Central memory CD8-positive, alpha-beta T cell (primary cell): ENCODE results near the gene CFAP119.

ENCODE experiments used
- ATAC-seq: fragments of 150-1000 bp; cut with Tn5 transposase; replicated peaks from 2 replicates; pipeline ENCODE4 v1.10.0; 2022; ENCODE audit warnings: mild to moderate bottlenecking, moderate FRiP score, moderate number of reproducible peaks; ENCODE audit not compliant: poor library complexity, severe bottlenecking; ENCODE audit errors: extremely low read depth
- DNase-seq, 2 donors: peaks; one replicate each; pipeline ENCODE4 v3.0.0; 2021; ENCODE audit warnings: low spot score in 2 of 2
- H3K27ac Mint-ChIP-seq: one replicate; pipeline ENCODE4 v1.8.0; 2022; ENCODE audit warnings: low read depth, mild to moderate bottlenecking, moderate library complexity, mixed read lengths
- H3K27me3 Mint-ChIP-seq: one replicate; pipeline ENCODE4 v1.8.0; 2022; ENCODE audit warnings: mixed read lengths
- H3K36me3 Mint-ChIP-seq: one replicate; pipeline ENCODE4 v1.8.0; 2022; ENCODE audit warnings: mild to moderate bottlenecking, moderate library complexity, mixed read lengths; ENCODE audit not compliant: insufficient read depth
- H3K4me1 Mint-ChIP-seq: one replicate; pipeline ENCODE4 v1.8.0; 2022; ENCODE audit warnings: mixed read lengths
- H3K4me3 Mint-ChIP-seq: one replicate; pipeline ENCODE4 v1.8.0; 2022; ENCODE audit warnings: mild to moderate bottlenecking, moderate library complexity, mixed read lengths
- H3K9me3 Mint-ChIP-seq: one replicate; pipeline ENCODE4 v1.8.0; 2022; ENCODE audit warnings: mixed read lengths

Gene CFAP119

GRCh38 chr16:30738984-30739951 lies 22.6 kb downstream of the CFAP119 start:
- peaks cover 18% of the 10 kb centered on the region for H3K4me1 Mint-ChIP-seq
- no peak for ATAC-seq
- no peak overlapping the region for H3K4me3 Mint-ChIP-seq
- no peak for DNase-seq
- H3K9me3 Mint-ChIP-seq, result no peaks in the 10 kb centered on the region
- H3K36me3 Mint-ChIP-seq, result peaks cover 50% of the 10 kb centered on the region
- no peaks in the 10 kb centered on the region for H3K27me3 Mint-ChIP-seq
- H3K27ac Mint-ChIP-seq, result peak overlapping the region; percentile 79

- H3K27me3 Mint-ChIP-seq, result no peaks in the 10 kb centered on the region
- peaks cover 57% of the 10 kb centered on the region for H3K36me3 Mint-ChIP-seq
- peak overlapping the region; percentile 79 for H3K27ac Mint-ChIP-seq
- no peak for ATAC-seq
- H3K4me1 Mint-ChIP-seq, result peaks cover 18% of the 10 kb centered on the region
- no peak for DNase-seq
- H3K9me3 Mint-ChIP-seq, result no peaks in the 10 kb centered on the region
- no peak overlapping the region for H3K4me3 Mint-ChIP-seq
Observed at GRCh38 chr16:30737794-30738648, 23.8 kb downstream of the CFAP119 start.

DNA sequence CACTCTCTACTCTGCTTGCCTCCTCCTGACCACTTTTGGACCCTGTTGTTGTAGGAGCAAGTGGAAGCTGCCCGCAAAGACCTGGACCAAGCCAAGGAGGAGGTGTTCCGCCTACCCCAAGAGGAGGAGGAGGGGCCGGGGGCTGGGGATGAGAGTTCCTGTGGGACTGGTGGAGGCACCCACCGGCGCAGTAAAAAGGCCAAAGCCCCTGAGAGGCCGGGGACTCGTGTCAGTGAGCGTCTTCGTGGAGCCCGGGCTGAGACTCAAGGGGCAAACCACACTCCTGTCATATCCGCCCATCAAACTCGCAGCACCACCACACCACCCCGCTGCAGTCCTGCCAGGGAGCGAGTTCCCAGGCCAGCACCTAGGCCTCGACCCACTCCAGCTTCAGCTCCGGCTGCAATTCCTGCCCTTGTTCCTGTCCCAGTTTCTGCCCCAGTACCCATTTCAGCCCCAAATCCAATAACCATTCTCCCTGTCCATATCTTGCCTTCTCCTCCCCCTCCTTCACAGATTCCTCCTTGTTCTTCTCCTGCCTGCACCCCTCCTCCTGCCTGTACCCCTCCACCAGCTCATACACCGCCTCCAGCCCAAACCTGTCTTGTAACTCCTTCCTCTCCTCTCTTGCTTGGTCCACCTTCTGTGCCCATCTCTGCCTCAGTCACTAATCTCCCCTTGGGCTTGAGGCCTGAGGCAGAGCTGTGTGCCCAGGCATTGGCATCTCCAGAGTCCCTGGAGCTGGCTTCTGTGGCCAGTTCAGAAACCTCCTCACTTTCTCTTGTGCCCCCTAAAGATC lies 24.7 kb downstream of the CFAP119 start:
- ATAC-seq (no peak), DNase-seq (no peak)
- H3K27me3 Mint-ChIP-seq, result no peaks in the 10 kb centered on the region
- no peak overlapping the region for H3K27ac Mint-ChIP-seq
- H3K4me3 Mint-ChIP-seq, result no peak overlapping the region
- peaks cover 63% of the 10 kb centered on the region for H3K36me3 Mint-ChIP-seq
- H3K4me1 Mint-ChIP-seq, result peaks cover 18% of the 10 kb centered on the region
- no peaks in the 10 kb centered on the region for H3K9me3 Mint-ChIP-seq

DNA sequence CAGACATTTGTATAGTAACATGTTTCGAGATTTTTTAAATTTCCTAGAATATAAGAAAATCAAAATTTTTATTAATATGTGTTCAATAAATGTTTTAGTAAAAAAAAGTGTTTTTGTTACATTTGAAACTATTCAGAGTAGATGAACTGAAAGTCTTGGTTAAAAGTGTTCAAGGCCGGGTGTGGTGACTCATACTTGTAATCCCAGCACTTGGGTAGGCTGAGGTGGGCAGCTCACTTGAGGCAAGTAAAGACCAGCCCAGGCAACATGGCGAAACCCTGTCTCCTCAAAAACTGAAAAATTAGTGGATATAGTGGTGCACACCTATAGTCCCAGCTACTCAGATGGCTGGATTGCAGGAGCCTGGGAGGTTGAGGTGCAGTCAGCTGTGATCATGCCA lies 30.5 kb downstream of the CFAP119 start:
- Mint-ChIP-seq H3K4me1 (no peaks in the 10 kb centered on the region), H3K27ac (no peak overlapping the region), H3K27me3 (no peaks in the 10 kb centered on the region), H3K4me3 (no peak overlapping the region), H3K36me3 (peaks cover 72% of the 10 kb centered on the region), H3K9me3 (no peaks in the 10 kb centered on the region)
- DNase-seq, result no peak
- no peak for ATAC-seq

DNA sequence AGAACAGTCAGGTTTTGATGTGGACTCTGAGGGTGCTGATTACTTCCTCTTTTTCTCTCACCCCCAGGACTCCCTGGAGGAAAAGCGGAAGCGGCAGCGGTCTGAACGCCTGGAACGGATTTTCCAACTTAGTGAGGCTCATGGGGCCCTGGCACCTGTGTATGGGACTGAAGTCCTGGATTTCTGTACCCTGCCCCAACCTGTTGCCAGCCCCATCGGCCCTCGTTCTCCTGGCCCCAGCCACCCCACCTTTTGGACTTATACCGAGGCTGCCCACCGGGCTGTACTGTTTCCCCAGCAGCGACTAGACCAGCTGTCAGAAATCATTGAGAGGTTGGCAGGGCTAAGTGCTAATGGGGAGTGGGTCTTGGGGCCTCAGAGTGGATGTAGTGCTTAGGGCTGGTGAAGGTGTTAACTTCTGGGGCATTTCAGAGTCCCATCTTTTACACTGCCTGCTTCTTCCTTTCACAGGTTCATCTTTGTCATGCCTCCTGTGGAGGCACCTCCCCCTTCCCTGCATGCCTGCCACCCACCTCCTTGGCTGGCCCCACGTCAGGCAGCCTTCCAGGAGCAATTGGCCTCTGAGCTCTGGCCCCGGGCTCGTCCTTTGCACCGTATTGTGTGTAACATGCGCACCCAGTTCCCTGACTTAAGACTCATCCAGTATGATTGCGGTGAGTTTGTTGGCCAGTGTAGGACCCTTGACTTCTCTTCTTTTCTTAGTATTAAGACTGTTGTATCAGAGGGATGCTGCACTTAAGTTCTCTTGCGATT lies 32.8 kb downstream of the CFAP119 start:
- H3K36me3 Mint-ChIP-seq, result peaks cover 65% of the 10 kb centered on the region
- H3K4me3 Mint-ChIP-seq, result no peak overlapping the region
- H3K4me1 Mint-ChIP-seq, result peaks cover 6% of the 10 kb centered on the region
- H3K27ac Mint-ChIP-seq, result peak overlapping the region; percentile 6
- no peaks in the 10 kb centered on the region for H3K9me3 Mint-ChIP-seq
- DNase-seq (no peak), ATAC-seq (no peak)
- H3K27me3 Mint-ChIP-seq, result no peaks in the 10 kb centered on the region

DNA sequence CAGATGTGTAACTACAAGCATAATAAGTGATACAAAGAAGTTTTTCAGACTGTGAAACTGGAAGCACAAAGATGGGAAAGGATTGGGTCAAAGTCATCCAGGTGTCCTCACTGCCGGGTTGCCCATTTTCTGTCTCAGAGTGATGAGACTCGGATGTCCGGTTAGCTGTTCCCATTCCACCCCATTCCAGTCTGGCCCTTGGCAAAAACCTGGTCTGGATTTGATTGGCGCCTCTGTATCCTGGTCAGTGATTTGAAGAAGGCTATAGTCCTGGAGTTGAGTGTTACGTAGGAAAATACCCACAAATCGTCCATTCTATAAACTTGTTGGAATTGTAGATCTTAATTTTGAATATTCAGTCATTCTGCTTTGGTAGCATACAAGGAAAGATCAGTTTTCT lies 33.5 kb downstream of the CFAP119 start:
- no peak for ATAC-seq
- peaks cover 61% of the 10 kb centered on the region for H3K36me3 Mint-ChIP-seq
- H3K9me3 Mint-ChIP-seq, result no peaks in the 10 kb centered on the region
- no peak overlapping the region for H3K4me3 Mint-ChIP-seq
- no peaks in the 10 kb centered on the region for H3K27me3 Mint-ChIP-seq
- no peak for DNase-seq
- H3K27ac Mint-ChIP-seq, result no peak overlapping the region
- peaks cover 12% of the 10 kb centered on the region for H3K4me1 Mint-ChIP-seq

- Mint-ChIP-seq H3K27ac (peak overlapping the region; percentile 42), H3K9me3 (no peaks in the 10 kb centered on the region), H3K4me1 (peaks cover 16% of the 10 kb centered on the region), H3K4me3 (no peak overlapping the region), H3K27me3 (no peaks in the 10 kb centered on the region), H3K36me3 (peaks cover 64% of the 10 kb centered on the region)
- no peak for DNase-seq
- ATAC-seq, result no peak
Observed at GRCh38 chr16:30725418-30725792, 36.5 kb downstream of the CFAP119 start.

DNA sequence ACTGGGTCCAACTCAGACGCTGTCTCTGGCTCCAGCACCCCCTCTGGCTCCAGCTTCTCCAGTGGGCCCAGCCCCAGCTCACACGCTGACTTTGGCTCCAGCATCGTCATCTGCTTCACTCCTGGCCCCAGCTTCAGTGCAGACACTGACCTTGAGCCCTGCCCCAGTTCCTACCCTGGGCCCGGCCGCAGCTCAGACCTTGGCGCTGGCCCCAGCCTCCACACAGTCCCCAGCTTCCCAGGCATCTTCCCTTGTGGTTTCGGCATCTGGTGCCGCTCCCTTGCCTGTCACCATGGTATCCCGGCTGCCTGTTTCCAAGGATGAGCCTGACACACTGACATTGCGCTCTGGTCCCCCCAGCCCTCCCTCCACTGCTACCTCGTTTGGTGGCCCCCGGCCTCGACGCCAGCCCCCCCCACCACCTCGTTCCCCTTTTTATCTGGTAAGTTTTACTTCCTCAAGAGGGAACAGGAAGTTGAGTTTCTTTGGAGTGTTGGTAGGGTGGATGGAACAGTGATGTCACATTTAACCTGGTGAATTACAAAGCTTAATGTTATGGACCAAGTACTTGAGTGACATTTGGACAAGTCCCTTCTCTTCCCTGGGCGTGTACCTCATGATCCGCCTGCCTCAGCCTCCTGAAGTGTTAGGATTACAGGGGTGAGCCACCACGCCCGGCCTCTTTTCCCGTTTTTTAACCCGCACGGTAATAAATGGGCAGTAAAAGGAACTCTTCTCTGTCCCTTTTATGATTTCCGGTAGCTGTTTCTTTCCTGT lies 37.0 kb downstream of the CFAP119 start:
- H3K4me3 Mint-ChIP-seq, result no peak overlapping the region
- peaks cover 62% of the 10 kb centered on the region for H3K36me3 Mint-ChIP-seq
- H3K27me3 Mint-ChIP-seq, result no peaks in the 10 kb centered on the region
- DNase-seq (no peak), ATAC-seq (no peak)
- peak overlapping the region; percentile 81 for H3K27ac Mint-ChIP-seq
- H3K4me1 Mint-ChIP-seq, result peaks cover 22% of the 10 kb centered on the region
- no peaks in the 10 kb centered on the region for H3K9me3 Mint-ChIP-seq

- no peak for ATAC-seq
Observed at GRCh38 chr16:30723725-30724355, 38.0 kb downstream of the CFAP119 start.

DNA sequence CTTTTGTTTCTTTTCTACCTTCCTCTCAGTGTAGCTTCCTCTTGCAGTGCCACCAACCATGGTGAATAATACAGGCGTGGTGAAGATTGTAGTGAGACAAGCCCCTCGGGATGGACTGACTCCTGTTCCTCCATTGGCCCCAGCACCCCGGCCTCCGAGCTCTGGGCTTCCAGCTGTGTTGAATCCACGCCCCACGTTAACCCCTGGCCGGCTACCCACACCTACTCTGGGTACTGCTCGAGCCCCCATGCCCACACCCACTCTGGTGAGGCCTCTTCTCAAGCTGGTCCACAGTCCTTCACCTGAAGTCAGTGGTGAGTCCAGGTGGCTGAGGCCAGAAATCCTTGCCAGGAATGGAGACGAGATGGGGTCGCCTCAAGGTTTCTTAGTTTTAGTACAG lies 38.9 kb downstream of the CFAP119 start:
- ATAC-seq, result no peak
- no peaks in the 10 kb centered on the region for H3K9me3 Mint-ChIP-seq
- H3K4me1 Mint-ChIP-seq, result peaks cover 22% of the 10 kb centered on the region

More at GRCh38 chr16:30723725-30724355, 38.0 kb downstream of the CFAP119 start:
- no peak for DNase-seq
- Mint-ChIP-seq H3K4me3 (no peak overlapping the region), H3K36me3 (peaks cover 59% of the 10 kb centered on the region), H3K4me1 (peaks cover 22% of the 10 kb centered on the region), H3K27me3 (no peaks in the 10 kb centered on the region), H3K27ac (peak overlapping the region; percentile 81), H3K9me3 (no peaks in the 10 kb centered on the region)

DNA sequence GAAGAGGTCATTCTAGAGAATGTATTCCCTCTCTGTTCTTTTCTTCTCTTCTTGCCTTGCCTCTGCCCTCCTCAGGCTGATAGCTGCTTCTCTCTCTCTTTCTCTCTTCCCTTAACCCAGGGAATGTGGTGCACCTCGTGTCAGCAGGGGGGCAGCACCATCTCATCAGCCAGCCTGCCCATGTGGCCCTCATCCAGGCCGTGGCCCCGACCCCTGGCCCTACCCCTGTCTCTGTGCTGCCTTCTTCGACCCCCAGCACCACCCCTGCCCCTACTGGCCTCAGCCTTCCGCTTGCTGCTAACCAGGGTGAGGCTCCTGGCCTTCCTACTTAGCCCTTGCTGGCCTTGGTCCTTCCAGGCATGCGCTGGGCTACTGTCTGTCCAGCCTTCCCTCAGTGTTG lies 39.4 kb downstream of the CFAP119 start:
- Mint-ChIP-seq H3K4me3 (no peak overlapping the region), H3K27ac (peak overlapping the region; percentile 53), H3K9me3 (no peaks in the 10 kb centered on the region), H3K27me3 (no peaks in the 10 kb centered on the region), H3K4me1 (peaks cover 22% of the 10 kb centered on the region), H3K36me3 (peaks cover 66% of the 10 kb centered on the region)
- ATAC-seq (no peak), DNase-seq (no peak)

More for the DNA sequence above, 38.9 kb downstream of the CFAP119 start:
- DNase-seq, result no peak
- Mint-ChIP-seq H3K27me3 (no peaks in the 10 kb centered on the region), H3K4me3 (no peak overlapping the region), H3K27ac (peak overlapping the region; percentile 53), H3K36me3 (peaks cover 65% of the 10 kb centered on the region)
